HG03108 (cell line): Measurements from ENCODE around the gene ADPRH.
"Not testable (repeated sequence)": the region's sequence is repeated elsewhere in the genome, so short reads cannot be mapped to it uniquely, and the experiment has no call there.

Experiments used
- ATAC-seq: cut with Tn5 transposase; IDR thresholded peaks from one replicate; pipeline ENCODE4 v1.9.1; 2021; ENCODE audit warnings: moderate library complexity; ENCODE audit not compliant: unreplicated experiment

ADPRH gene

GRCh38 chr3:119558626-119559317, 20.5 kb upstream of the ADPRH start:
- no peak for ATAC-seq

GRCh38 chr3:119559441-119559963, 19.8 kb upstream of the ADPRH start, which contains the start of gene CD80:
Gene CD80 (minus strand): TSS chr3:119559614. CDS start chr3:119557728, 1,886 bp downstream.
- peak; percentile 39 for ATAC-seq

- ATAC-seq = no peak
Observed at GRCh38 chr3:119560160-119560559, 19.1 kb upstream of the ADPRH start.

- ATAC-seq = peak; percentile 73
Observed at GRCh38 chr3:119562307-119562961, 16.9 kb upstream of the ADPRH start.

GRCh38 chr3:119563334-119563733, 16.0 kb upstream of the ADPRH start:
- not testable (repeated sequence) for ATAC-seq

GRCh38 chr3:119569156-119569555, 10.1 kb upstream of the ADPRH start:
- ATAC-seq = no peak

- ATAC-seq = no peak
Observed at GRCh38 chr3:119570229-119570628, 9.1 kb upstream of the ADPRH start.

GRCh38 chr3:119571230-119571629, 8.1 kb upstream of the ADPRH start:
- ATAC-seq = no peak

GRCh38 chr3:119571688-119572087, 7.6 kb upstream of the ADPRH start:
- ATAC-seq = no peak

- no peak for ATAC-seq
Observed at GRCh38 chr3:119575507-119575906, 3.8 kb upstream of the ADPRH start.

- ATAC-seq = peak; percentile 54
Observed at GRCh38 chr3:119580067-119580760, 922 bp downstream of the ADPRH start.

GRCh38 chr3:119582178-119582577, 2.9 kb downstream of the ADPRH start:
- no peak for ATAC-seq

GRCh38 chr3:119585208-119585607, 5.9 kb downstream of the ADPRH start:
- no peak for ATAC-seq

- ATAC-seq = no peak
Observed at GRCh38 chr3:119585856-119586570, 6.7 kb downstream of the ADPRH start.

- no peak for ATAC-seq
Observed at GRCh38 chr3:119586733-119587172, 7.5 kb downstream of the ADPRH start.

GRCh38 chr3:119588112-119588511, 8.8 kb downstream of the ADPRH start:
- ATAC-seq = no peak

- no peak for ATAC-seq
Observed at GRCh38 chr3:119589102-119589773, 9.9 kb downstream of the ADPRH start.

- no peak for ATAC-seq
Observed at GRCh38 chr3:119590706-119591105, 11.4 kb downstream of the ADPRH start.

- no peak for ATAC-seq
Observed at GRCh38 chr3:119592861-119593260, 13.6 kb downstream of the ADPRH start.

- no peak for ATAC-seq
Observed at GRCh38 chr3:119594066-119594465, 14.8 kb downstream of the ADPRH start.
